ENCODE measurements around the gene ZNF292. TPM values are rescaled to one million over a fixed set of nuclear protein-coding genes. Genes with fewer than 3 reads are reported as not detected.
"Not testable (repeated sequence)": the region's sequence is repeated elsewhere in the genome, so short reads cannot be mapped to it uniquely, and the experiment has no call there.

The ZNF292 gene
- 84.1 TPM for total RNA-seq

DNA sequence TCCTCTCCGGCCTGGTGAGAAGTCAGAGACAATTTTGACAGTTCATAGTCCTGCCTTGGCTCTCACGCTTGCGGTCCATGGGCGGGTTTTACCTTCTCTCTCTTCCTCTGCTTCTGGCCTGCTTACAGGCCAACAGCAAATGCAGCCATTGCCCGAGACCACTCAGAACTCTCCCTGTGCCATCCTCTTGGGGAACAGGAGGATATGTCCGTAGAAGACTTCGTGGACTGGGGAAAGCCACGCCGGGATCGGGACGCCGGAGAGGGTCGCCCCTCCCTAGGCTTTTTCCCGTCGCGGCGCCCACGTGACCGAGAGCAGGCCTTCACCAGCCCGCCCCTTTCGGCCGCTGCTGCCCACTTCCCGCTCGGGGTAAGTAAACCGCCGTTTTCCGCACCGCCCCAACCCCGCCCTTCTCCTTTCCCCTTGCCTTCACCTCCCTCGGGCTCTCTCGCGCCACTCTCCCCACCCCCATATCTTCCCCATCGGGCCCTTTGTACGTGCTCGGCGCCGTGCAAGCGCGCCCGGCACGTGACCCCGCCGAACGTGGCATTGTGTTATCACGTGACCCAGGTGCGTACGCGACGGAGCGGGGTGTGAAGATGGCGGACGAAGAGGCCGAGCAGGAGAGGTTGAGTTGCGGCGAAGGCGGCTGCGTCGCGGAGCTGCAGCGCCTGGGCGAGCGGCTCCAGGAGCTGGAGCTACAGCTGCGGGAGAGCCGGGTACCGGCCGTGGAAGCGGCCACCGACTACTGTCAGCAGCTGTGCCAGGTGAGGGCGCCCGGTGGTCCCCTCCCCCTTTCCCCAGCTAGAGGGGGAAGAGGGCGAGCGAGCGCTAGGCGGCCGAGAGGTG is at the start of gene ZNF292:
Gene ZNF292 (plus strand): TSS at position 573 of the 849 bp plus-strand sequence. CDS start 27 bp downstream, at position 600.
- DNase-seq (ENCODE audit: low spot score): peak; percentile 99

- no peak for DNase-seq (ENCODE audit: low spot score)
These were observed 49.5 kb upstream of the ZNF292 start for GRCh38 chr6:87105823-87106222.

DNA sequence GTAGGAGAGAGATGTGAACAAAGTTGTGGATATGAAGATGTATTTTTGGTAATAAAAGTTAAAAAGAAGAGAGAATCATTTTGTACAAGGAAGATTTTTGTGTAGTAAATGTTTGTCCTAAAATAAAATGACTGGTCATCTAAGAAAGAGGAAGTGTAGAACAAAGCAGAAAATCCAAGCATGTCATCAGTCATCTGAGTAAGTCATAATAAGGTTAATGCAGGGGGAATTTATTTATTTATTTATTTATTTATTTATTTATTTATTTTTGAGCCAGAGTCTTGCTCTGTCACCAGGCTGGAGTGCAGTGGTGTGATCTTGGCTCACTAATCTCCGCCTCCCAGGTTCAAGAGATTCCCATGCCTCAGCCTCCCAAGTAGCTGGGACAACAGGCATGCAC is 44.7 kb upstream of the ZNF292 start:
- DNase-seq (ENCODE audit: low spot score): no peak

GRCh38 chr6:87115402-87116135 is 39.8 kb upstream of the ZNF292 start:
- DNase-seq (ENCODE audit: low spot score): no peak

- DNase-seq (ENCODE audit: low spot score): no peak
These were observed 38.4 kb upstream of the ZNF292 start for GRCh38 chr6:87116922-87117321.

DNA sequence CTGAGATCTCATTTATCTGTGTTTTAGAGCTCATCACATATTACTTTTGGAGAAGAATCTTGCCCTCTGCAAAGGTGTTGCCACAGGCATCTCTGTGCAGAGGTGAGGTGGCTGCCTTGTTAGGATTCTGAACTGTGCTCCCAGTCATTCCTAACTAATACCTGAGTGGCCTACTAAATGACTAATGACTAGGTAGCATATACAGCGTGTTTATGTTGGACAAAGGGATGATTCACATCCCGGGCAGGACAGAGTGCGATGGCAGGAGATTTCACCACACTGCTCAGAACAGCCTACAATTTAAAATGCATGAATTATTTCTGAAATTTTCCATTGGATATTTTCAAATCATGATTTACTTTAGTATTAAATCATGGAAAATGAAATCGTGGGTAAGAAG is 37.3 kb upstream of the ZNF292 start:
- no peak for DNase-seq (ENCODE audit: low spot score)

DNA sequence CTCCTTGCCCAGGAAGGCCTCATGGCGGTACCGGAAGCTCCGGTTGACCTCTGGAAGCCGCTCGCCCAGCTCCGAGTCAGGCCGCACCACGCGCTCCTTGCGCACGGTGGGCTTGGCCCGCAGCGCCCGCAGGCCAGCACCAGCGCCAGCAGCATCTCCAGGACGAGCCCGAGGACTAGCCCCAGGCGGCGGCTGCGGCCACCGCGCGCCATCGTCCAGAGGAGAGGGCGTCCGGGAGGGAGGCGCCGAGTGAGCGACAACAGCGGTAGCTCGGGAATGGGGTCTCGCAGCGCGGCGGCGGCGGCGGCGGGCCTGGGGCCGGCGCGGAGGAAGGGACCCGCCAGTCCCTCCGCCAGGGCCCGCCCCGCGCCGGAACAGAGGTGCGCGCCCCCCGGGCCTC is 32.9 kb upstream of the ZNF292 start:
- DNase-seq (ENCODE audit: low spot score): no peak

GRCh38 chr6:87124074-87124473 is 31.3 kb upstream of the ZNF292 start:
- no peak for DNase-seq (ENCODE audit: low spot score)

GRCh38 chr6:87126501-87126900 is 28.9 kb upstream of the ZNF292 start:
- no peak for DNase-seq (ENCODE audit: low spot score)

GRCh38 chr6:87127737-87128136 is 27.6 kb upstream of the ZNF292 start:
- no peak for DNase-seq (ENCODE audit: low spot score)

GRCh38 chr6:87136963-87137362 is 18.4 kb upstream of the ZNF292 start:
- DNase-seq (ENCODE audit: low spot score): no peak

DNA sequence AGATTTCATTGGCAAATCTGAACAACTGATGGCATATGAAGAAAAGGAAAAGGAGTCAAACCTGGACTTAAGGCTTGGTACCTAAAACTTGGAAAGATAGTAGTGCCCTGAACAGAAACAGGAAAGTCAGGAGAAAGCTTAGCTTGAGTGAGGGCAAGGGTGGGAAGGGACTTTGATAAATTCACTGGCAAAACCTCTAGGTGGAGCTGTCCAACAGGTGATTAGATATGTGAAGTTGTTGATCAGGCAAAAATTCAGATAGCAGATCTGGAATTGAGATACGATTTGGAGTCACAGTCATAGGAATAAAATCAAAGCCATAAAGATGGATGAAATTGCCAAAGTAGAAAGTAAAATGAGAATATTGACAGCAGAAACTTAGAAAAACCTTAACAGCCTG is 16.1 kb upstream of the ZNF292 start:
- DNase-seq (ENCODE audit: low spot score): no peak

GRCh38 chr6:87139927-87140326 is 15.4 kb upstream of the ZNF292 start:
- not testable (repeated sequence) for DNase-seq (ENCODE audit: low spot score)

DNA sequence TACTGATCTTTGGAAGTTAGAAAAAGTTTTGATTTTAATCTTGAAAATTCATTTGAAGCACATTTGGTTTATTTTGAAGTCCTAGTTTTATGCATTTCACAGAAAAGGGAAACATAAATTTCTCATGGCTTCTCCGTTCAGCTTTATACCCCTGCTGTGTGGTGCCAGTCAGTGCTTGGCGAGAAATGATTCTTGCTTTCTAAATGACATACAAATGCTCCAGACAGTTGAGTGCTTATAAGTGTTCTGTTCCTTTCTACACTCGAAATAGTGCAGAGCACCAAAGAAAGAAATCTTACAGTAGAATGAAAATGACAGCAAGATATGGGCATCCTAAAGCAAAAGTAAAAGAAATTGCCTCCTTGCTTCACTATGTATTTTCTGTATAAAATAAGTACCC is 9.0 kb upstream of the ZNF292 start:
- no peak for DNase-seq (ENCODE audit: low spot score)

- no peak for DNase-seq (ENCODE audit: low spot score)
These were observed 5.0 kb upstream of the ZNF292 start for GRCh38 chr6:87150406-87150805.

GRCh38 chr6:87151471-87151780 is 3.9 kb upstream of the ZNF292 start:
- no peak for DNase-seq (ENCODE audit: low spot score)

DNA sequence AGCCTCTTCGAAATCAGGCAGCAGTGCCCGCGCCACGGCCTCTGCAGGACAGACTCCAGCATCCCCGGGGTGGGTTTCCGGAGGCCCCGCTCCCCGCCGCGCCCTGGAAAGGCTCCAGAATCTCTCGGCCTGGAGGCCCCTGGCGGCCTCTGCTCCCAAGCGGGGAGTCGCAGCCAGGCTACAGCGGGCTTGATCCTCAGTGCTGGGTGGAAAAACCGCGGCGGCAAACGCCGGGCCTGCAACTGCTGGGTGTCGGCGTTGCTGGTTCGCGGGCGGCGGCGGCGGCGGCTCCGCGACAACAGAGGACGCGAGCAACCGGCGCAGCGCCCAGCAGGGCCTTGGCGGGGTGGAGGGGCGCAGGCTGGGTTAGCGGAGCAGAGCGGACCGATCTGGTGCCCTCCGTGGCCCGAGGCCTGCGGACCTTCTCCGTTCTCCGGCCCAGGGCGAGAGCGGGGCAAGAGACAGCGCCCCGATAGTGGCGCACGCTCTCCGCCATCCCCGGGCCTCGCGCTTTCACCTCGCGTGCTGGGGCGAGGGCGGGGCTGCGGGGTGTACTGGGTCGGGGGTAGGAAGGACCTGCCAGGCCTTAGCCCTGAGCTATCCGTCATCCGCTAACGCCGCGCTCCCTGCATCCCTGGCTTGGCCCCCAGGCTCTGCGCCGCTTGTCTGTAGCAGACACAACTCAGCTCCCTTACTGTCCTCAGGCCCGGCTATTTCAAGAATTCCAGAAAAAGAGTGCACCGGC is 3.4 kb upstream of the ZNF292 start:
- peak; percentile 71 for DNase-seq (ENCODE audit: low spot score)

GRCh38 chr6:87152526-87152955 is 2.8 kb upstream of the ZNF292 start:
- no peak for DNase-seq (ENCODE audit: low spot score)

- DNase-seq (ENCODE audit: low spot score): no peak
These were observed 748 bp upstream of the ZNF292 start for GRCh38 chr6:87154641-87154992.

DNA sequence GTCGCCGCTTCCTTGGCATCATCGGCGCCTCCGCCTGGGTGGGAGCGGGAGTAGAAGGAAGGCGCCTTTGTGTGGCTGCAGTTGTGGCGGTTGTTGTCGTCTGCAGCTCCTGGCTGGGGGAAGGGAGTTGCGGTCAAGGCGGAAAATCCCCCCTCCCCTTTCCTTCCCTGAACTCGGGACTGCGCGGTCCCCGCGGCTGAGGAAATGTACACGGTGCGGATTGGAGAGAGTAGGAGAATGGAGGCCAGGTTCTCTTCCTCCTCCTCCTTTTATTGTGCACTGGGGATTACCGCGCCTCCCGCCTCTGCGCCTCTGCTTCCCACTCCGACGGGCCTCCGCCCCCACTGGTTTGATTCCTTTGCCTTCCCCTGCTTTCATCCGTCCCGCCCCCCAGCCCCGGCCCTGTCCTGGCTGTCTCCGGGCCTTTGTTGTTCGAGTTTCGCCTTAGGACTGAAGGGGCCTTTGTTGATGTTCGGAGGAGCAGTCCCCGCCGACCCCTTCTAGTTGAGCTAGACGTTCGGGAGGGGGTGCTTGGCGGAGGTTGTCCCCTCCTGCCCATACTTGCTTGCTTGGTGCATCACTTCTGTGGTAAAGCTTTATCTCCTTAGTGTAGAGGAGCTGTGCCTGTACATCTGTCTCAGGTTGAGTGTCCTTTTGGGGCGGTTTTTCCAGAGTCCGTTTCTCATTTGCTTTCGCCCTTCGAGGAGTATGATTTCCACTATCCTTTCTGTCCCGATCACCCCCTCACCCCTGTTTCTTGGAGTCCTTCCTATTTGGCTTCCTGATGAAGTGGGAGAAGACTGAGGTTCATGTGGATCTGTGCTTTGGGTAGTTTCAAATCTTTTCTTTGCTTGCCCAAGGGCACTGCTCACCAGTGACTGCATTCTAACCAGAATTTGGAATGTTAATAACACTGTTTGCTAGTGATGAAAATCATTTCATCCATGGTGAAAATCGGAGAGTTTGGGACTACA is 764 bp downstream of the ZNF292 start:
- DNase-seq (ENCODE audit: low spot score): peak; percentile 68

- not testable (repeated sequence) for DNase-seq (ENCODE audit: low spot score)
These were observed 2.2 kb downstream of the ZNF292 start for GRCh38 chr6:87157596-87157995.

Data from ureter (tissue), 1 donor.